Cerebellar cortex (tissue), 1 donor: ENCODE measurements around the gene NEDD4.
"Not testable (repeated sequence)": the region's sequence is repeated elsewhere in the genome, so short reads cannot be mapped to it uniquely, and the experiment has no call there.

Experiments
- DNase-seq: peaks from one replicate; pipeline ENCODE4 v3.0.0-alpha.2; 2015; ENCODE audit warnings: low spot score

The NEDD4 gene

DNA sequence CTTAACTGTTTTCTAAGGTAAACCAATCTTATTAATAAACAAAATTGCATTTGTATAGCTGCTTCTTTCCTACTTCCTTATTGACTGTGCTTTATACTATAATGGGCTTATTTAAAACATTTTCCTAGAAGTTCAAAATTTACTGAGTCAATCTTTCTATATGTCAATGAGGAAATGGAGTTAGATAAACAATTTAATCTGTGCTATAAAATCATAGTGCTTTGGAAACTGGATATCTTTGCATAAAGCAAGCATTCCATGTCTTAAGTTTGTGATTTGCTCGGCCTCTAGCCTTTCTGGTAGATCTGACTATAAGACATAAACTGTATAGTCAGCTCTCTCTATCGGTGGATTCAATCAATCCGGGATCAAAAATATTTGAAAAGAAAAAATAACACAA, 99.6 kb downstream of the NEDD4 start:
- no peak for DNase-seq

DNA sequence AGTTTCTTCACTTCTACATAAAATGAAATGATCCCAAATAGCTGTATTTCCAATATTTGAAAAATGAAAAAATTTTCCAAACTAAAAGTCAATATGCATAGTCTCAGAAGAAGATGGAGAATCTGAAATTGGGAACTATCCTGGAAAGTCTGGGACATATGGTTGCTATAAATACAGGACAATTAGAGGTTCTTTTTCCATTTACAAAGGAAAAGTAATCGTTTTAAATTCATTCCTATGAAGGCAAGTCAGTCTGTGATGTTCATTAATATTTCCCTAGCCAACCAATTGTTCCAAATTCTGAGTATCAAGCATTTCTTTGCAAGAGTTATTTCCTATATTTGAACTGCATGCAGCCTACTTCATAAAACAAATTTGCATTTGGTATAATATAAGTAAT, 102.2 kb downstream of the NEDD4 start:
- DNase-seq: no peak

DNA sequence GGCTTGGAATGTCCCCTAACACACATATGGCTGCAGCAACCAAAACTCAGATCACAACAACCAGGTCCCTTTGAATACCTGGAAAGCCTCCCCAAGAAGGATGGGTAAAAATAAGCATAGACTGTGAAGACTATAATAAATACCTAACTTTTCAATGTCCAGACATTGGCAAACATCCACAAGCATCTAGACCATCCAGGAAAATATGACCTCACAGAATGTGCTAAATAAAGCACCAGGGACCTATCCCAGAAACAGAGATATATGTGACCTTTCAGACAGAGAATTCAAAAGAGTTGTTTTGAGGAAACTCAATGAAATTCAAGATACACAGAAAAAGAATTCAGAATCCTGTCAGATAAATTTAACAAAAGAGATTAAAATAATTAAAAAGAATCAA, 109.2 kb downstream of the NEDD4 start:
- no peak for DNase-seq

DNA sequence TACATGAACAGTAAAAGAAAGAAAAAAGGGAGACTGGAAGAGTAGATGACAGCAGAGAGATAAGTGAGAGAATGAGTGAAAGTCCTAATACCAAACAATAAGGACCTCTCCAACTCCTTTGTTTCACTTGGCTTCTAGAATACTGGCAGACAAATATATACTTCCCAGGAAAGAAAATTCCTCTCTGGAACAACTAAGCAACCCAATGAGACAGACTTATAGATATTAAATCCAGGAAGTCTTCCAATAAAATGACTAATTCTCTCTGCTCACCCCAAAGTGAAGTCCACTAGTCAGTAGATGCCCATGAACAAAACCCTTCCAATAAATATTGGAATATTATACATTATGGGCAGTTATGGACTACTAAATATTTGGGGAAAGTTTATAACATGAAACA, 114.2 kb downstream of the NEDD4 start:
- DNase-seq: no peak

DNA sequence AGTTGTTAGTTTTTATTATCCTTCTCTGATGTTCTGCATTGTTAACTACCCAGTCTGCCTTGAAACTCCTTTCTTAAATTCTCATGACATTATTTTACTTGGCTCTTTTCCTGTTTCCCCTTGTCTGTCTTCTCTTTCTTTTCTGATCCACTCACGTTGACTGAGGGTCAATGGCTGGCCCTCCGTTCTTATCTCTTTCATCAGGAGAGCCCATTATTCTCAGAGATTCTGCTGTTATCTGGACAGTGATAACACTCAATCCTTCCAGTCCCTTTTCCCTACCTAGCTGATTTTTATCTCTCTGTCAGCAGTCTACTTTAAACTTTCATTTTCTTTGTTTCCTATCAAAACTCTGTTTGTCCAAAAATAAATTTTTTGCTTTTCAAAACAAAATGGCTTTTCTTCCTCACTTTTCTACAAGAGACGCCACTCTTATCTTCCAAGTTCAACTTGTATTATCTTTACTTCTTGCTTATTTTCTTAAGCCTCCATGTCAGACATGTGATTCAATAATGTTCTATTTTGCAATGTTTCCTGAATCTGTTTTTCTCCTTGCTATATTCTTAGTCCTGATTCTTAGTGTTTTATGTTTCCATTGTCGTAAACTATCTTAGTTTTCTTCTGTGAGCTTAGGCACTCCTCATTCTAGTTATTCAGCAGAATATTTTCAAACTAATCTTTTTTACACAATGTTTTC, 120.2 kb downstream of the NEDD4 start:
- no peak for DNase-seq

DNA sequence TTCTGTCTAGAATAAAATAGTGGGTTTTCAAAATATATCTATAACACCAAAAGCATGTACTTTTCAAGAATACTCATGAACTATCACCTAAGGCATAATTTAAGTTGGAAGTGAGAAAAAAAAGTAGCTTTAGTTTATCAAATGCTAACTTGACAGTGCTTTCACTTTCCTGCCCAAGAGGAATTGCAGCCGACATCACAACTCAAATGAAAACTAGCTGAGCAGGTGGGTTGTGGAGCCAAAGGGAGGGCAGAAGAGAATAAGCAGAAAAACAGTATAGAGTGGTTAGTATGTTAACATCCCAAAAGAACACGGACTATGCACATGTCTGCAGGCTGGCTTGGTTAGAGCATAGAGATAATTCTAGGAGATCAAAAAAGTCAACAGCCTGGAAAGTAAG, 120.9 kb downstream of the NEDD4 start:
- DNase-seq: no peak

DNA sequence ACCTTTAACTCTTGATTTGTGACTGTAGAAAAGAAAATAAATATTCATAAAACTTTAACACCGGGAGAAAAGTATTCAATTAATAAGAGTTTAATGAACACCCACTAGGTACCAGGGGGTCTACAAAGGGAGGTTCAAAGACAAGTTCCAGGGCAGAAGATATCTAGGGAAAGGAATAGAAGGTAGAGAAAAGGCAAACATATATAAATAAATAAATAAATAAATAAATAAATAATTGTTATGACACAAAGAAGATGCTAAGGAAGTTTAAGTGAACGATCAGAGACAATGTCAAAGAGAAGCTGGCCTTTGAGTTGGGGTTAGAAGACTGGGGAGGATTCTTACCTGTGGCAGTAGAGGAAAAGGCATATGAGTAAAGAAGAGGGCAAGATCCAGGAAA, 123.8 kb downstream of the NEDD4 start:
- no peak for DNase-seq

DNA sequence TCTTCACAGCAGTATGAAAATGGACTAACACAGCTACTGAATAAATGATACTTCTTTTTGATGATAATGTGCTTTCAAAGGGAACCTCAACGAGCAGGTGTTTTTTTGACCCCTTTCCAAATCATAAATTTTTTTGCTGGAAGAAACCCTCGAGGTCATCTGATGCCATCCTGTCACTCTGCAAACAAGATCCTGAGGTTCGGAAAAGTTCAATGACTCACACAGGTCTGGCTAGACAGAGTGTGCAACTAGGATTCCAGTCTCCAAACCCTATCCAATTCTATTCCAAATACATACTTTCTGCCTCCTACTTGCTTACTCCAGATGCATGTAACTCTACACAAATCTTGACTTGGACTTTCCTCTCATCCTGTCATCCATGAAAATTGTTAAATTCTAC, 124.7 kb downstream of the NEDD4 start:
- no peak for DNase-seq

DNA sequence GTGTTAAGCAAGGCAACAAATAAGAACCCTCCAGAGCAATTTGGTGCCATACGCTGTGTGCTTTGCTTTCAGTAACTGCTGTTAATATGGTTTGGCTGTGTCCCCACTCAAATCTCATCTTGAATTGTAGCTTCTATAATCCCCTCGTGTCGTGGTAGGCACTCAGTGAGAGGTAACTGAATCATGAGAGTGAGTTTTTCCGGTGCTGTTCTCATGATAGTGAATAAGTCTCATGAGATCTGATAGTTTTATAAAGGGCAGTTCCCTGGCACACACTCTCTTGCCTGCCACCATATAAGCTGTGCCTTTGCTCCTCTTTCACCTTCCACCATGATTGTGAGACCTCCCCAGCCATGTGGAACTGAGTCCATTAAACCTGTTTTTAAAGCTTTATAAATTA, 125.1 kb downstream of the NEDD4 start:
- DNase-seq: not testable (repeated sequence)

DNA sequence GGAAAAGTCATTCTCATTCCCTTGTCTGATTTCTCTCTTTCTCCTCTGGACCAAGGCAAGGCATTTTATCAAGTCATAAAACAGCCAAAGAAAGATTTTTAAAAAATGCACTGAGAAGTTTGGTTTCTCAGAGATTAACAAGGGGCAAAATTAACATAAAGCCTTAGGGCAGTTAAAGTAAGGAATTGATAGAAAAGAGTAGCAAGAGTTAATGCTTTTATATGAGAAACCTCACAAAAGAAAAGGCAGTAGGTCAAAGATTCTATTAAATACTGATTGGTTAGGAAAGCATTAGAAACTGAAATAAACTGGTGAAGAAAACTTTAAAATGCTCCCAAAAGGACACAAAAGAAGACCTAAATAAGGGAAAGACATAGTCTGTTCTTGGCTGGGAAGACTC, 129.5 kb downstream of the NEDD4 start:
- DNase-seq: no peak

DNA sequence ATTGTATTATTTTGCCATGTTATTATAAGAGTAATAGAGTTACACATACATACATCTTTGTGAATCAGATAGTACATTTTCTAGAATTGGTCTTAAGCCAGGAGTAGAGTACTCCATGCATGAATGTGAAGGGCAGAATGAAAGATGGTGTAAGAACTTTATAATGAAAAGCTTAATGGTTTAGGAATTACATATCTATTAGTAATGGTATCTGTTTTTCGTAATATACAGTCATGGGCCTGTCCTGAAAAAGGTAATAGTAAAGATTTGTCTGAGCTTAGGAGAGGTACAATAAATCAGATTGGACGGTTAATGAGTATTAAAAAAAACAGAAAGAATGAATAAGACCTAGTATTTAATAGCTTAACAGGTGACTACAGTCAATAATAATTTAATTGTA, 132.3 kb downstream of the NEDD4 start:
- DNase-seq: no peak

DNA sequence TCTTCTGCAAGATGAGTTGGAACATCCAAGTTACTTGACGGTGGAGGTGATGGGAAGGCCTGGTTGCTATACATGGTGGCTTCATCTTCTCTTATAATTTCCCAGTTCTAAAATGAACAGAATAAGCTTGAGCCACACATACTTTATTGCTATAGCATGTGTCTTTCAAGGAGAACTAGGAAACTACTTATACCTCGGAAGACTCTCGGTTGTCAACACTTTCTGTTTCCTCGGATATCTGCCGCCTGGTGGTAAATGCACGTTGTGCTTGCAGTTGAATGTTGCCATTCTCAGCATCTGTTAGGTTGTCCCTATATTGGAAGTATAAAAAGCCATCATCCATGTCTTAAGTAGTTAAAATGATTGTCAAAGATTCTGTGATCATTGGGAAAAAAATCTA, 132.9 kb downstream of the NEDD4 start:
- DNase-seq: no peak

DNA sequence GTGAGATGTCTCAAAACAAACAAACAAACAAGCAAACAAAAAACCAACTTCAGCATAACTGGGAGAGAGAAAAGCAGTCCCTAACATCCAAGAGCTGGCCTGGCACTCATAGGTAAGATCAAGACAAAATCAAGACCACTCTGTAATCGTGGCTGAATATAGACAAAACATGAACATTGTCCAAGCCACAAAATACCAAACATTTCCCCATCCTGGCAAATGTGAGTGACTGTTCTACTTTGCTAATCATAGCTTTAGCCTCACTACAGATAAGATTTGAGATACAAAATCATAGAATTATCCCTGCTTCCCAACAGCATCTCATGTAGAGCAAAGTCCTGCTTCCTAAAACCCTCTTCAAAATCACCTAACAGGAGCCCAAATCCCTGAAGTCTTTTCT, 133.7 kb downstream of the NEDD4 start:
- no peak for DNase-seq

DNA sequence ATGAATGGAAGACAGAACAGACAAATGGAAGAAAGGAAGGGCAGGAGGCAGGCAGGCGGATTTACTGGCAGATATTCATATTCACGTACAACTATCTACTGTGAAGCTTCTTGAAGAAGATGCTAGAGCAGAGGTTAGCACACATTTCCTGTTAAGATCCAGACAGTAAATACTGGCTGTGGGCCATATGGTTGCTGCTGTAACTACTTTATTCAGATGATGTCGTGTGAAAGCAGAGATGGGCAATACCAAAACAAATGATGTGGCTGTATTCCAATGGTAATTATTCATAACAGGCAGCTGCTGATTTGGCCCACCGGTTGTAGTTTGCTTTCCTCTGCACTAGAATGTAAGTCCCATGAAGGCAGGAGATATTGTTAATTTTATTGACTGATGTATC, 134.8 kb downstream of the NEDD4 start:
- no peak for DNase-seq

DNA sequence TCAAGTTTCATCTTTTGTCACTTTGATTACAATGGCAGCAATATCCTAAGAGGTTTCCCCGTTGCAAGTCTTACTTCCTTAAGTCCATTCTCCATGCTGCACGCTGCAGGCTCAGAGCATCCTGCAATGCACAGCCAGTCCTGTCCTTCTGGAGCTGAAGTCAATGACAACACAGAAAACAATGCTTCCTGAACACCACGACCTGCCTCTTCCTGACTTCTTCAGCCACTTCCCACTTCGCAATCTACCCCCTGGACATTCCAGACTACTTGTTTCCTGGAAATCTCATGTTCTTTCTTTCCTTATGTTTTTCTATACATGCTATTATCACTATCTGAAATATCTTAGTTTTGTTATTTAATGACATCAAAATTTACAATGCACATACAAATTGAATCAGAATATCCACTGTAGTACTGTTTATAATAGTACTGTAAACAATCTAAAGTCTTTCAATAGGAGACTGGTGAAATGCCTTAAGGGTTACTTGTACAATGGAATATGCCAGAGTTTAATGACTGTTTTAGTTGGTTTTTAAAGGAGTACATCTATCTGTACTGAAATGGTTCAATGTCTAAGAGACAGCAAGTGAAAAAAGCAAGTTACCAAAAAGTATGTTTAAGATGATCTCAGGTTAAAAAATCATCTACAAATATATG, 136.8 kb downstream of the NEDD4 start:
- DNase-seq: no peak

DNA sequence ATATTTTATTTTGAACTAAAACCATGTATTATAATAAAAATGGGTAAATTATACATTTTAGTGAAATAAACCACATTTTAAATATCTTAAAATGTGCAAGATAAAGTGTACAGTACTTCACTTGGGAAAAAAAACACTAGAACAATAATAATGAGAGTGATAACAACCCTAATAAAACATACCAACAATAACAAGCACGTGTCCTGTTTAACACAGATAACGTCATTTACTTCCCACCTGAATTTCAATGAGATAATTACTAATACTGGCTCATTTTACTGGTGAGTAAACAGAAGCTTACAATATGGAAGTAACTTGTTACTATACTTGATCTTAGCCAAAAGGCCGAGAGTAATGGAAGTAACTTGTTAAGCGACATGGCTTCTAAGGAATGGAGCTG, 140.3 kb downstream of the NEDD4 start:
- no peak for DNase-seq

DNA sequence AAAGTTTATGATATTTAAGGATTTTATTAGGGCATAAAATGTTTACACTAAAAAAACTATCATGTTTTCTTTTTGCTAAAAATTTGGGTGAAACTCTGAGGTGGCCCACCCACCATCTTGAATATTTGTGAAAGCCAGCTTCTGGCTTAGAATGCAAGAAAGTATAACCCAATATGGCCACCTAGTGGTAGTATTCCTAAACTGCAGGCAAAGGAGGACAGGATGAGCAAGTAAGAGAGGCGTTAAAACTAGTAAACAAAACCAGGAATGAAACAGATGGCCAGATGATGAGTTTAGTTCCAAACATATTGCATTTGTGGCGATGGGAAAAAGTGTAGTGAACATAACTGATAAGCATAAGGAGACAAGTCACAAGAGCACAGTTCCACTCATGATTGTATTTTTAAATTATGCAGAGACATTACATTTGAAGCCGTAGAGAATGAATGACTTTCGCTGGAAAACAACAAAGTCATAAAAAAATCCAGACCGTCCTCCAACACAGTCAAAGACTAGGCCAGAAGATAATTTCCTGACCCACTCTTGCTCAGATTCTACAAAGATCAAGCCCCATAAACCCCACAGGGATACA, 147.2 kb downstream of the NEDD4 start:
- DNase-seq: peak; percentile 63

DNA sequence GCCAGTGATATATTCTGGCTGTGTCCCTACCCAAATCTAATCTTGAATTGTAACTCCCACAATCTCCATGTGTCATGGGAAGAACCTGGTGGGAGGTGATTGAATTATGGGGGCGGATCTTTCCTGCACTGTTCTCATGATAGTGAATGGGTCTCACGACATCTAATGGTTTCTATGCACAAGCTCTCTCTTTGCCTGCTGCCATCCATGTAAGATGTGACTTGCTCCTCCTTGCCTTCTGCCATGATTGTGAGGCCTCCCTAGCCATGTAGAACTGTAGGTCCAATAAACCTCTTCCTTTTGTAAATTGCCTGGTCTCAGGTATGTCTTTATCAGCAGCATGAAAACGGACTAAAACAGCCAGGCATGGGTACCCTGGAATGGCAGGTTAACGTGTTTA, 150.5 kb downstream of the NEDD4 start:
- not testable (repeated sequence) for DNase-seq

DNA sequence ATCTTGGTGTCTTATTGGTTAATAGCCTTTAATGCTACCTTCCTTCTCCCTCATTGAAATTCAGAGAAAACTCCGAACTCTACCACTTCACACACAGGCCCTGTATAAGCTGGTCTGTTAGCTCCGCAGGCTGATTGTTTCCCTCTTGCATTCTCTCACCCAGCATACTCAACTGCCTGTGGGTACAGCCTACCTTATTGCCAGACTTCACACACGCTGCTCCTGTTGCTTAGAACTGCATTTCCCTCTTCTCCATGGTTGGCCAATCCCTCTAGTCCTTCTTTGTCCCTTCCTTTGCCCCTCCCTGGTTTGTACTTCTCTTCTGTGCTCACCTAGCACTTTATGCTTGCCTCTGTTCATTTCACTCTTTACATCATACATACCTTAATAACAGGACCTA, 157.5 kb downstream of the NEDD4 start:
- DNase-seq: no peak

DNA sequence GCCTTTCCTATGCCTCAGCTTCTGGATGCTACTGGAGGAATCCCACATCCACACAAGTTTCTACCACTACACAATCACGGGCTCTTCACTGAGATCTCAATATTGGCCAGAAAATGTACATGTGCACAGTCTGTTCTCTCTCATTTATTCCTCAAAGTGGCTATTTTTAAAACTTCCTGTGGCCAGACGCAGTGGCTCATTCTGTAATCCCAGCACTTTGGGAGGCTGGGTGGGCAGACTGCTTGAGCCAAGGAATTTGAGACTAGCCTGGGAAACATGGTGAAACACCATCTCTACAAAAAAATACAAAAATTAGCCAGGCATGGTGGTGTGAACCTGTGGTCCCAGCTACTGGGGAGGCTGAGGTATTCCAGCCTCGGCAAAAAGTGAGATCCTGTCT, 159.1 kb downstream of the NEDD4 start:
- no peak for DNase-seq

DNA sequence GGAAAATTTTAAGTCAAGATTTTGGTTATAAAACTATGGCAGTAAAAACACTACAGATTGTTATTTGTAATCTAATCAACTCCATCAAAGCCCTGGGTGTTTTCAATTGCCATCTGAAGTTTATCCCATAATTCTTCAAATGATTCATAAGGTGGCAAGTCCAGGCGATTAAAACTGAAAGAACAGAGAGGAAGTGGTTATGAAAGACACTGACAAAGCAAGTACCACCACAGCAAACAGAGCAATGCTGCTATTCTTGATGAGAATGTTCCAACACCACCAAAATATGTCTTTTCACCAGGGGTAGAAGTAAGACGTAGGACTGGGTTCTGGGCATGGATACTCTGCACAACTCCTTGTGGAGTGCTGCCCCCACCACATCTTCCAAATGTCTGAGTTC, 163.6 kb downstream of the NEDD4 start:
- DNase-seq: no peak

DNA sequence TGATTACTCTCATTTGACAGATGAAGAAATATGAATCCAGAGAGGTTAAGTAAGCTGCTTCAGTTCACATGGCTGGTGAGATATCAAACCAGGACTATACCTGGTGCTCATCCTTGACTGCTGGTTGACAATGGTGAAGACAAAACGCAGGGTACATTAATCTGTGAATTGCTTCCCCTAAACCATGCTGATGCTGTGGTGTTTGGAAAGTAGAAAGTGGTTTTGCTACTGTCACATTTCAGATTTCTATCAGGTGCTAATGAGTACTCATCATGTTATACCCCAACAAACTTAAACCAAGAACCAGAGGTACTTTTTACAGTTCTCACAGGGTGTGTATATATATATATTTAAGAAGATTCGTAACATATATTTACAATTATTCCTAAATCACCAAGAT, 165.5 kb downstream of the NEDD4 start:
- no peak for DNase-seq

DNA sequence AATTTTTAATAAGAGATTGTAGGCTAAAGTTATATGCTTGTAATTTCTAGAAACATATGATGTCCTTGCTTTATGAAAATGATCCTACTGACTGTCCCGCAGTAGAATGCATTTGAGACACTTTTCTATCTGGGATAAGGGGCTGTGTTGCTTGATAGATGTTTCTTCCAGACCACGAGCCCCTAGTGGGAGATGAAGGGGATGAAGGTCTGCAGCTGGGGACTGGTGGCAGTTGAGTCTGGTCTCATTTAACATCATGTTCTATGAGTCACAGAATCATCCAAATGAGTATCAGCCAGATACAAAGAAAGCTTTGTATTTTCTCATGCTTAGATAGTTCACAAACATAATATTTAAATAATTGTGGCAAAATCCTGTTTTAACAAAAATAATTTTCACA, 166.2 kb downstream of the NEDD4 start:
- DNase-seq: no peak
